GM12878 (cell line): ENCODE results near the gene GALNT12. TPM values are rescaled to one million over a fixed set of nuclear protein-coding genes. Genes with fewer than 3 reads are reported as not detected.

Experiments
- BCL3 ChIP-seq: IDR thresholded peaks from 2 replicates; pipeline ENCODE4 v1.6.1; 2011; ENCODE audit warnings: borderline replicate concordance, low read depth, mild to moderate bottlenecking, moderate library complexity, low read length; ENCODE audit not compliant: insufficient read depth, poor library complexity, severe bottlenecking
- HSF1 ChIP-seq: fragments of 150-350 bp; IDR thresholded peaks from 2 replicates; pipeline ENCODE4 v1.6.1; 2014; ENCODE audit warnings: mild to moderate bottlenecking, low read depth, low read length
- SMAD5 ChIP-seq: IDR thresholded peaks from 2 replicates; pipeline ENCODE4 v1.6.1; 2016; ENCODE audit warnings: antibody characterized with exemption, low read depth
- ZBTB40 ChIP-seq: fragments of 450-650 bp; IDR thresholded peaks from 2 replicates; pipeline ENCODE4 v1.6.1; 2016; ENCODE audit warnings: mild to moderate bottlenecking, moderate library complexity, borderline replicate concordance
- ZNF207 ChIP-seq: fragments of 450-650 bp; IDR thresholded peaks from 2 replicates; pipeline ENCODE4 v1.6.1; 2014; ENCODE audit warnings: antibody characterized with exemption, mild to moderate bottlenecking, borderline replicate concordance
- ZNF384 ChIP-seq: IDR thresholded peaks from 2 replicates; pipeline ENCODE4 v1.6.1; 2012; ENCODE audit warnings: low read depth, mild to moderate bottlenecking, low read length, improper control_type of control experiment, borderline replicate concordance
- polyA plus RNA-seq, 11 experiments: library from polyadenylated mRNA; depleted of rRNA in 4 of 11; unstranded in 6 of 11; stranded (reverse) in 5 of 11; fragments of >200 nt; fragmentation: Nextera tagmentation in 4 of 11; fragmentation: Illumina TruSeq in 1 of 11; extraction: Ambion mirVana in 4 of 11; extraction: Trizol in 1 of 11; gene quantifications; 1 replicate in 1 of 11; 2 replicates in 10 of 11; pipeline versions ENCODE4 v1.2.1 to v1.2.3, GENCODE V29; 2011 to 2016; ENCODE audit warnings: inconsistent platforms in 2 of 11, missing spikeins in 2 of 11, low read depth in 1 of 11
- total RNA-seq, 4 experiments: library from RNA; depleted of rRNA in 3 of 4; stranded (reverse); fragments of >200 nt in 3 of 4; fragmentation: Illumina TruSeq in 1 of 4; extraction: Trizol in 1 of 4; gene quantifications; 2 replicates each; pipeline versions ENCODE4 v1.2.1 to v1.2.3, GENCODE V29; 2013 to 2021

Gene GALNT12
- total and polyA plus RNA-seq, 10 of the 15 experiments (the other 5 are each of a cell fraction or from before 2014, with no cell fraction given): 0.13 to 5.3 (median 3.2) TPM

- no peak for TF ChIP-seq ZBTB40
- no peak for TF ChIP-seq ZNF207
- TF ChIP-seq HSF1: no peak
- no peak for TF ChIP-seq SMAD5
- no peak for TF ChIP-seq ZNF384
- TF ChIP-seq BCL3: no peak
Observed at GRCh38 chr9:98856982-98857381, 49.5 kb downstream of the GALNT12 start (continued).
